Heart right ventricle (tissue), 16 donors: Measurements from ENCODE around the gene SLFNL1. TPM values are rescaled to one million over a fixed set of nuclear protein-coding genes. Genes with fewer than 3 reads are reported as not detected.

ENCODE experiments used
- ATAC-seq, 8 donors: fragments of 200-7000 bp; cut with Tn5 transposase; one replicate each; pipeline ENCODE4 v1.9.1; 2020; ENCODE audit warnings: mild to moderate bottlenecking in 8 of 8, moderate library complexity in 8 of 8, moderate number of reproducible peaks in 1 of 8
- DNase-seq, 2 donors: peaks; one replicate each; pipeline ENCODE4 v3.0.0-alpha.2; 2020
- H3K27ac ChIP-seq, 10 donors: fragments of 200-600 bp; sonication (generic) in 2 of 10; one replicate each; pipeline versions ENCODE4 v1.5.0 to v1.8.0; 2020 to 2022; ENCODE audit warnings: mild to moderate bottlenecking in 3 of 10
- H3K27me3 ChIP-seq, 7 donors: fragments of 200-600 bp; one replicate each; pipeline ENCODE4 v1.8.0; 2021 to 2022; ENCODE audit warnings: mild to moderate bottlenecking in 2 of 7
- H3K36me3 ChIP-seq, 9 donors: fragments of 200-600 bp; sonication (generic) in 1 of 9; one replicate each; pipeline versions ENCODE4 v1.5.0 to v1.8.0; 2020 to 2022; ENCODE audit warnings: mild to moderate bottlenecking in 2 of 9
- H3K4me1 ChIP-seq, 9 donors: fragments of 200-600 bp; sonication (generic) in 1 of 9; one replicate each; pipeline versions ENCODE4 v1.5.0 to v1.8.0; 2020 to 2022; ENCODE audit warnings: mild to moderate bottlenecking in 4 of 9
- H3K4me3 ChIP-seq, 10 donors: fragments of 200-600 bp; sonication (generic) in 2 of 10; one replicate each; pipeline versions ENCODE4 v1.5.0 to v1.8.0; 2020 to 2022; ENCODE audit warnings: mild to moderate bottlenecking in 7 of 10, moderate library complexity in 2 of 10
- H3K9me3 ChIP-seq, 11 donors: fragments of 200-600 bp in 10 of 11; sonication (generic) in 2 of 11; one replicate each; pipeline versions ENCODE4 v1.5.0 to v1.8.0; 2013 to 2022; ENCODE audit warnings: mild to moderate bottlenecking in 2 of 11, control low read depth in 1 of 11, moderate library complexity in 1 of 11
- WGBS, 2 donors: extraction: QIAGEN DNeasy Blood & Tissue Kit; methylation state at CpG; one replicate each; pipeline ENCODE4 v1.1.7; 2013; ENCODE audit warnings: inconsistent platforms in 1 of 2; 5-methylcytosine and 5-hydroxymethylcytosine counted together
- intact Hi-C, 10 donors: fragments of 100-400 bp; cut with DNase I; formaldehyde crosslinking; loops; one replicate each; pipeline versions ENCODE4 v1.11.1 to v1.14.2; 2022
- polyA plus RNA-seq, 2 donors: library from polyadenylated mRNA; stranded (reverse); fragments of 200-250 nt; gene quantifications; one replicate each; pipeline ENCODE4 v1.2.3, GENCODE V29; 2013
- total RNA-seq, 10 donors: library from RNA; stranded (reverse); fragmentation: NEBNext Ultra II Directional in 3 of 10; extraction: Animal tissue kit (Norgen Biotek cat#: 25700) in 3 of 10; gene quantifications; one replicate each; pipeline versions ENCODE4 v1.2.1 to v1.2.4, GENCODE V29; 2021 to 2023
- TF ChIP-seq, protein P1 (sequence below), 9 donors: fragments of 200-600 bp; sonication (generic) in 2 of 9; IDR thresholded peaks; one replicate each; pipeline versions ENCODE4 v1.5.0 to v1.8.0; 2021 to 2022; ENCODE audit warnings: antibody characterized with exemption in 9 of 9, mild to moderate bottlenecking in 5 of 9, moderate library complexity in 1 of 9
- donor health status: Arrhythmogenic right ventricular cardiomyopathy.
- donor health status: ischemic (EF 13 %, LVEDD 7.1; RV severe dilation, severe dysfunction).
- donor health status: healthy with polysubstance abuse.
- donor health status: DM: no; HTN: yes; CAD: no.
- donor health status: DM: no; HTN: no; CAD: no.
- donor health status: ischemic (EF 25% LVEDD 6.9; RV normal size, moderate dysfunction).
- donor health status: ischemic (EF 25% LVEDD 5.7; RV mildly dilated, moderate dysfunction).
- donor health status: healthy.
- donor health status: DM: yes; HTN: yes; CAD: no.
- donor health status: Ischemic cardiomyopathy.
- donor health status: ischemic (EF 35%, LVEDD 5.7; RV mildly dilated, moderate dysfunction).
- donor health status: nonischemic (EF 11% LVEDD 7.7; RV severe dilation, severe dysfunction).
- donor health status: DM: yes; HTN: yes; CAD: no.
- donor health status: PGD.
- donor health status: ischemic (EF 29% LVEDD 5.4; RV normal size, mild dysfunction).
- donor health status: nonischemic (EF 23%, LVEDD 6.1; RV moderate dilation, normal function).

The SLFNL1 gene
- total and polyA plus RNA-seq, 12 donors, result 0.13 to 0.45 (median 0.22) TPM; not detected in 1

DNA sequence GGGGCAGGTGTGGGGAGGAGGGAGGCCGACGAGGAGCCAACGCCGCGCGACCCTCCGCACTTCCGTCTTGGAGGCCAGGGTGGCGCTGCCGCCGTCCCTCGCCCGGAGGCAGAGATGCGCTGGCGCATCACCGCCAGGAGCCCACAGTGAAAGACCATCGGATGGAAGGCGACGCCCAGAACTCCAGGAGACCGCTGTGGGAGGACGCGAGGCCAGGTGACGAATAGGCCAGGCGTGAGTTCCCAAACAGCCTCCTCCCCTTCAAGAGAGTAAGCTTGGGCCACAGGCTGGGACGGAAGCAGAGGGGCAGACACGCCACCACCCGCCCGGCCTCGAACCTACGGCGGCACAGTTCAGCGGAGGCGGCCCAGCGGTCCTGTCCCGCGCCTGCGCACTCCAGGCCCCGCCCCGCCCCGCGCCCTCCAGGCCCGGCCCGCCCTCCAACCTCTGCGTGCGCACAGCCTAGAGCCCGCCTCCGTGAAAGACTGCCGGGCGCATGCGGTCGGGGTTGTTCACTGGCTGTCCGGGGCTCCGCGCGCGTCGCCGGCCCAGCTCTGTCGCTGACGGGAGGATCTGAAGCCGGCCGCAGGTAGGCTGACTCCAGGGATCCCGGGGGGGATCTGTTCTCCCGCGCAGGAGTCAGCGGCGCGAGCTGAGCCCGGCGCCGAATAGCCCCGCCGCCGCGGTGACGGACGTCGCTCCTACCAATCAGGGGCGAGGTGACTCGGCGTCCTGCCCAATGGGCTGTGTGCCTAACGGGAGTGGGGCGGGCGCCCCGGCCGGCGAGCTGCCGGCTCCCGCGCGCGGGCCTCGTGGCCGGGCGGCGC lies 42.1 kb downstream of the SLFNL1 start, which contains the start of gene CTPS1:
TSS of gene CTPS1 (plus strand) at position 456 of the 827 bp plus-strand sequence. CDS start 3,595 bp downstream, outside the sequence.
- WGBS, 2 donors, result 1% methylated on average over 78 to 96 of the region's 96 CpGs
- H3K4me1 ChIP-seq, result peaks cover 0 to 32% (median 16%) of the 10 kb centered on the region in 9 donors
- intact Hi-C loops, result loop anchor here in 2 of 10 donors (10.0 kb wide), 2 partner anchors 125 to 135 kb away; no protein-coding TSS in a partner anchor
- peak; percentile 95 to 98 for DNase-seq
- no peaks in the 10 kb centered on the region for H3K27me3 ChIP-seq
- peak within 1 kb of the TSS; percentile 57 to 91 (median 72) for H3K4me3 ChIP-seq
- TF ChIP-seq, protein P1, sequence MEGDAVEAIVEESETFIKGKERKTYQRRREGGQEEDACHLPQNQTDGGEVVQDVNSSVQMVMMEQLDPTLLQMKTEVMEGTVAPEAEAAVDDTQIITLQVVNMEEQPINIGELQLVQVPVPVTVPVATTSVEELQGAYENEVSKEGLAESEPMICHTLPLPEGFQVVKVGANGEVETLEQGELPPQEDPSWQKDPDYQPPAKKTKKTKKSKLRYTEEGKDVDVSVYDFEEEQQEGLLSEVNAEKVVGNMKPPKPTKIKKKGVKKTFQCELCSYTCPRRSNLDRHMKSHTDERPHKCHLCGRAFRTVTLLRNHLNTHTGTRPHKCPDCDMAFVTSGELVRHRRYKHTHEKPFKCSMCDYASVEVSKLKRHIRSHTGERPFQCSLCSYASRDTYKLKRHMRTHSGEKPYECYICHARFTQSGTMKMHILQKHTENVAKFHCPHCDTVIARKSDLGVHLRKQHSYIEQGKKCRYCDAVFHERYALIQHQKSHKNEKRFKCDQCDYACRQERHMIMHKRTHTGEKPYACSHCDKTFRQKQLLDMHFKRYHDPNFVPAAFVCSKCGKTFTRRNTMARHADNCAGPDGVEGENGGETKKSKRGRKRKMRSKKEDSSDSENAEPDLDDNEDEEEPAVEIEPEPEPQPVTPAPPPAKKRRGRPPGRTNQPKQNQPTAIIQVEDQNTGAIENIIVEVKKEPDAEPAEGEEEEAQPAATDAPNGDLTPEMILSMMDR (IDR thresholded peaks at IDR 0.05), result peak in 4 of 9 donors; percentile 10 to 33 (median 20)
- peaks cover 0 to 14% (median 0%) of the 10 kb centered on the region in 9 donors for H3K36me3 ChIP-seq
- ATAC-seq, result peak; percentile 95 to 99 (median 96)
- peak within 1 kb of the TSS; percentile 79 to 94 (median 89) for H3K27ac ChIP-seq
- no peaks in the 10 kb centered on the region for H3K9me3 ChIP-seq

DNA sequence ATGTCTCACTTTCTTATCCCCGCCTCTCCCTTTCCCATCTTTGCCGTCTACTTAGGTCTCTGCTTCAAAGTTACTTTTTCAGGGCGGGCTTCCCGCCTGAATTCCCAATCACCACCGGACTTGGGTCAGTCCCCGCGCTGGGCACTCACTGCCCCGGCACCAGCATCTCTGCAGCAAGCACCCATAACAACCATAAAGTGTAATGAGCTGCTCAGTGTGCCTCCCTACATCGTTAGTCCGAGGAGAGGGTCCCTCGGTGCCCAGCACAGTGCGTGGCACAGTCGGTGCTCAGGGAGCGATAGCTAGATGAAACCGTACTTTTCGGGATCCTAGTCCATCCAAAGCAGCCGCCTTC lies 42.7 kb downstream of the SLFNL1 start:
- TF ChIP-seq, protein P1 (IDR thresholded peaks at IDR 0.05), result no peak
- H3K4me3 ChIP-seq, result peak overlapping the region; percentile 57 to 91 (median 72)
- peak overlapping the region; percentile 79 to 94 (median 89) for H3K27ac ChIP-seq
- 40 to 42% methylated on average over 17 of the region's 17 CpGs for WGBS, 2 donors
- peaks cover 0 to 32% (median 16%) of the 10 kb centered on the region in 9 donors for H3K4me1 ChIP-seq
- intact Hi-C loops, result no loop called here
- H3K9me3 ChIP-seq, result no peaks in the 10 kb centered on the region
- H3K36me3 ChIP-seq, result peaks cover 0 to 8% (median 0%) of the 10 kb centered on the region in 9 donors
- H3K27me3 ChIP-seq, result no peaks in the 10 kb centered on the region
- ATAC-seq, result peak in 1 of 8 donors; percentile 23
- no peak for DNase-seq

DNA sequence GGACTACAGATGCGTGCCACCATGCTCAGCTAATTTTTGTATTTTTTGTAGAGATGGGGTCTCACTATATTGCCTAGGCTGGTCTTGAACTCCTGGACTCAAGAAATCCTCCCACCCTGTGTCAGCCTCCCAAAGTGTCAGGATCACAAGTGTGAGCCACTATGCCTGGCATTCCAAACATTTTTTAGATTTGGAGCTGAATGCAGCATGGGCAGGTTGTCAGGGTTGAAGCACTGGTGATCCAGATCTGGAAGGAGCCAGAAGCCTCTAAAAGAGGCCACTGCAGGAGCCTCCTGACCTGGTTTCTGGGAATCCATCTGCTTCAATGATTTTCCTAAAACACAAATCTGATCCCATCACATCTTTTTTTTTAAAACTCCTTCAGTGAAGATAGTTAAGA lies 43.8 kb downstream of the SLFNL1 start:
- ATAC-seq (no peak), DNase-seq (no peak)
- TF ChIP-seq, protein P1 (IDR thresholded peaks at IDR 0.05), result no peak
- WGBS, 2 donors, result 96 to 100% methylated on average over 1 of the region's 1 CpG
- Histone ChIP-seq H3K9me3 (no peaks in the 10 kb centered on the region), H3K27me3 (no peaks in the 10 kb centered on the region), H3K36me3 (no peaks in the 10 kb centered on the region), H3K27ac (no peak overlapping the region), H3K4me1 (peaks cover 0 to 31% (median 16%) of the 10 kb centered on the region in 9 donors), H3K4me3 (no peak overlapping the region)
- intact Hi-C loops, result no loop called here

DNA sequence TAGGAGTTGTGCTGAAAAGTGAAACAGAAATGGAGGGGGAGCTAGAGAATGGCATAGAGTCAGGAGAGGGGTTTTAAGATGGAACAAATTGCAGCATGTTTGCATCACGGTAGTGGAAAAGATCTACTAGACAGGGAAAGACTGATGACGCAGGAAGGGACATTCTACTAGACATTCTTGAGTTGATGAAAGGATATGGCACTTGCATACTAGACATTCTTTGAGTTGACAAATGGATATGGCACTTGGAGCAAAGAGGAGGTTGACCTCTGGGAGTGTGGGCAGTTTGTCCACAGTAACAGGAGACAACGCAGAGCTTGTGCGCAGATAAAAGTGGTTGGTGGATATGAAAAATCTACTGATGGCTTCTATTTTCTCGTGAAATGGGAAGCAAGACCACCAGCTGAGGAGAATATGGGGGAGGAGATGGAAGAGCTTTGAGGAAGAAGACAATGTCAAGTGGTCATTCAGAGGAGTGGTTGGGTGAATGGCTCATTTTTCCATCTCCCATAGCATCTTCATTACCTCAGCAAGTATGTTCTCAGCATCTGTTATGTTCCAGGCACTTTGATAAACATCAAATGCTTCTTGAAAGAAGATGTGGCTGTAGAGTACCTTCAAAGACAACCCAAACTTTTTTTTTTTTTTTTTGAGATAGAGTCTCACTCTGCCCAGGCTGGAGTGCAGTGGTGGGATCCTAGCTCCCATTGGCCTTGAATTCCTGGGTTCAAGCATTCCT lies 44.4 kb downstream of the SLFNL1 start:
- intact Hi-C loops, result no loop called here
- no peaks in the 10 kb centered on the region for H3K9me3 ChIP-seq
- DNase-seq (no peak), ATAC-seq (no peak)
- WGBS, 2 donors, result 66 to 77% methylated on average over 5 of the region's 5 CpGs
- no peaks in the 10 kb centered on the region for H3K27me3 ChIP-seq
- no peak overlapping the region for H3K4me3 ChIP-seq
- TF ChIP-seq, protein P1 (IDR thresholded peaks at IDR 0.05), result no peak
- H3K4me1 ChIP-seq, result peaks cover 0 to 26% (median 16%) of the 10 kb centered on the region in 9 donors
- no peaks in the 10 kb centered on the region for H3K36me3 ChIP-seq
- no peak overlapping the region for H3K27ac ChIP-seq
